HCT116 (cell line): Measurements from ENCODE around the gene DNAJB9. TPM values are rescaled to one million over a fixed set of nuclear protein-coding genes. Genes with fewer than 3 reads are reported as not detected.

Source experiments
- ATAC-seq: fragments of 200-7000 bp; cut with Tn5 transposase; 2 replicates; pipeline ENCODE4 v1.9.1; 2020; ENCODE audit warnings: mild to moderate bottlenecking, moderate library complexity
- BruUV-seq: library from RNA; stranded (reverse); fragments of 400-500 nt; replicated peaks from 2 replicates; lab custom pipeline; 2021; lab: Mats Ljungman, UMichigan
- CTCF ChIA-PET: fragments of 300-600 bp; sonication (Branson Sonifier 250); formaldehyde crosslinking; loops from one replicate; lab custom pipeline; 2021; ENCODE audit warnings: antibody characterized with exemption; lab: Charles Lee
- POLR2A ChIA-PET: fragments of 300-600, 350-600 bp; sonication (Branson Sonifier 250); formaldehyde crosslinking; loops from one replicate; lab custom pipeline; 2021; ENCODE audit warnings: antibody characterized with exemption; lab: Charles Lee
- RAD21 ChIA-PET, 2 experiments: fragments of 300-600 bp; sonication (Branson Sonifier 250); formaldehyde crosslinking; loops; one replicate each; lab custom pipeline; 2023; ENCODE audit warnings: low total read pairs in 2 of 2; ENCODE audit not compliant: uncharacterized antibody in 2 of 2, unreplicated experiment in 2 of 2, low non-redundant PET in 1 of 2; lab: Charles Lee
- DNase-seq: peaks from one replicate; pipeline ENCODE4 v3.0.0-alpha.2; 2010; ENCODE audit warnings: low read depth, low spot score
- H2AFZ ChIP-seq: fragments of 200-600 bp; shearing (Covaris generic), sonication (generic); 2 replicates; pipeline ENCODE4 v1.6.1; 2017; ENCODE audit warnings: low read depth, mixed run types, mixed read lengths, antibody characterized with exemption, low read length; ENCODE audit not compliant: poor library complexity, severe bottlenecking
- H3K27ac ChIP-seq: 2 replicates; pipeline ENCODE4 v1.5.1; 2012; ENCODE audit warnings: low read depth, low read length
- H3K27me3 ChIP-seq: fragments of 200-600 bp; sonication (generic); 2 replicates; pipeline ENCODE4 v1.6.1; 2016; ENCODE audit warnings: mixed run types, low read length, mixed read lengths; ENCODE audit not compliant: insufficient read depth
- H3K36me3 ChIP-seq, 2 experiments: fragments of 200-500 bp in 1 of 2; fragments of 200-600 bp in 1 of 2; sonication (Bioruptor generic) in 1 of 2; sonication (generic) in 1 of 2; 2 replicates each; pipeline versions ENCODE4 v1.5.1 to v1.6.1; 2014 to 2016; ENCODE audit warnings: low read length in 2 of 2, inconsistent platforms in 1 of 2, mixed read lengths in 1 of 2, mixed run types in 1 of 2; ENCODE audit not compliant: insufficient read depth in 2 of 2, control insufficient read depth in 1 of 2
- H3K4me1 ChIP-seq, 2 experiments: fragments of 200-600 bp in 1 of 2; sonication (generic) in 1 of 2; 2 replicates each; pipeline versions ENCODE4 v1.5.1 to v1.6.1; 2012 to 2017; ENCODE audit warnings: low read length in 2 of 2, inconsistent platforms in 1 of 2, mild to moderate bottlenecking in 1 of 2, mixed read lengths in 1 of 2, mixed run types in 1 of 2, moderate library complexity in 1 of 2; ENCODE audit not compliant: insufficient read depth in 2 of 2, control insufficient read depth in 1 of 2
- H3K4me2 ChIP-seq: fragments of 200-600 bp; sonication (generic); 2 replicates; pipeline ENCODE4 v1.6.1; 2017; ENCODE audit warnings: mixed run types, low read length, mixed read lengths
- H3K4me3 ChIP-seq, 2 experiments: fragments of 200-600 bp in 1 of 2; sonication (generic) in 1 of 2; replicated peaks in 1 of 2; 2 replicates each; pipeline ENCODE4 v1.5.1; 2011 to 2016; ENCODE audit warnings: low read length in 2 of 2, control low read depth in 1 of 2, low read depth in 1 of 2, mild to moderate bottlenecking in 1 of 2, mixed read lengths in 1 of 2, mixed run types in 1 of 2
- H3K79me2 ChIP-seq: fragments of 200-600 bp; sonication (generic); 2 replicates; pipeline ENCODE4 v1.6.1; 2017; ENCODE audit warnings: mild to moderate bottlenecking, mixed run types, low read length, moderate library complexity, mixed read lengths; ENCODE audit not compliant: insufficient read depth
- H3K9ac ChIP-seq: fragments of 200-600 bp; sonication (generic); 2 replicates; pipeline ENCODE4 v1.6.1; 2016; ENCODE audit warnings: low read length, mixed read lengths
- H3K9me2 ChIP-seq: fragments of 200-600 bp; sonication (generic), shearing (Covaris generic); 2 replicates; pipeline ENCODE4 v1.6.1; 2017; ENCODE audit warnings: mixed run types, mild to moderate bottlenecking, moderate library complexity; ENCODE audit not compliant: insufficient read depth
- H3K9me3 ChIP-seq, 2 experiments: fragments of 200-500 bp in 1 of 2; fragments of 200-600 bp in 1 of 2; sonication (Bioruptor generic) in 1 of 2; sonication (generic) in 1 of 2; 2 replicates each; pipeline ENCODE4 v1.6.1; 2014 to 2017; ENCODE audit warnings: low read length in 2 of 2, mixed read lengths in 2 of 2, inconsistent platforms in 1 of 2, low read depth in 1 of 2, mild to moderate bottlenecking in 1 of 2, mixed run types in 1 of 2, moderate library complexity in 1 of 2; ENCODE audit not compliant: control insufficient read depth in 1 of 2, insufficient read depth in 1 of 2
- H4K20me1 ChIP-seq: fragments of 200-600 bp; sonication (generic), shearing (Covaris generic); 2 replicates; pipeline ENCODE4 v1.6.1; 2017; ENCODE audit warnings: mixed run types, mild to moderate bottlenecking, moderate library complexity; ENCODE audit not compliant: insufficient read depth
- CEBPB ChIP-seq: IDR thresholded peaks from 2 replicates; pipeline ENCODE4 v1.6.1; 2012; ENCODE audit warnings: low read depth
- EGR1 ChIP-seq: IDR thresholded peaks from 2 replicates; pipeline ENCODE4 v1.6.1; 2012; ENCODE audit warnings: low read depth
- ELF1 ChIP-seq: IDR thresholded peaks from 2 replicates; pipeline ENCODE4 v1.6.1; 2012; ENCODE audit warnings: low read depth, borderline replicate concordance
- JUND ChIP-seq: IDR thresholded peaks from 2 replicates; pipeline ENCODE4 v1.6.1; 2012
- POLR2A ChIP-seq: IDR thresholded peaks from 2 replicates; pipeline ENCODE4 v1.7.0; 2011; ENCODE audit warnings: borderline replicate concordance; ENCODE audit not compliant: insufficient read depth, insufficient read length; ENCODE audit errors: extremely low read depth
- POLR2AphosphoS5 ChIP-seq: IDR thresholded peaks from 2 replicates; pipeline ENCODE4 v1.6.1; 2011; ENCODE audit warnings: mild to moderate bottlenecking, low read depth, low read length, moderate library complexity
- YY1 ChIP-seq: IDR thresholded peaks from 2 replicates; pipeline ENCODE4 v1.6.1; 2011; ENCODE audit warnings: low read length, low read depth, moderate library complexity, mild to moderate bottlenecking; ENCODE audit not compliant: insufficient replicate concordance; ENCODE audit errors: extremely low read depth
- ZFX ChIP-seq: fragments of 450-650 bp; IDR thresholded peaks from 2 replicates; pipeline ENCODE4 v1.6.1; 2017
- ZNF274 ChIP-seq: fragments of 200-500 bp; sonication (Bioruptor generic); IDR thresholded peaks from 2 replicates; pipeline ENCODE4 v1.6.1; 2014; ENCODE audit warnings: mild to moderate bottlenecking, low read depth, low read length, inconsistent platforms
- intact Hi-C: fragments of 100-400 bp; cut with micrococcal nuclease; formaldehyde crosslinking; loops from 2 replicates; pipeline ENCODE4 v1.10.0; 2022
- total RNA-seq: library from RNA; stranded (reverse); gene quantifications from one replicate; pipeline ENCODE4 v1.2.1, GENCODE V29; 2021; ENCODE audit not compliant: unreplicated experiment
- TF ChIP-seq, protein P1 (sequence below): IDR thresholded peaks from 2 replicates; pipeline ENCODE4 v1.6.1; 2012
- TF ChIP-seq, protein P2 (sequence below): IDR thresholded peaks from 2 replicates; pipeline ENCODE4 v1.6.1; 2011; ENCODE audit warnings: mild to moderate bottlenecking, low read length, moderate library complexity; ENCODE audit not compliant: insufficient replicate concordance; ENCODE audit errors: extremely low read depth

Gene DNAJB9
- total RNA-seq, 1 experiment from 2014 or later = 10.1 TPM

DNA sequence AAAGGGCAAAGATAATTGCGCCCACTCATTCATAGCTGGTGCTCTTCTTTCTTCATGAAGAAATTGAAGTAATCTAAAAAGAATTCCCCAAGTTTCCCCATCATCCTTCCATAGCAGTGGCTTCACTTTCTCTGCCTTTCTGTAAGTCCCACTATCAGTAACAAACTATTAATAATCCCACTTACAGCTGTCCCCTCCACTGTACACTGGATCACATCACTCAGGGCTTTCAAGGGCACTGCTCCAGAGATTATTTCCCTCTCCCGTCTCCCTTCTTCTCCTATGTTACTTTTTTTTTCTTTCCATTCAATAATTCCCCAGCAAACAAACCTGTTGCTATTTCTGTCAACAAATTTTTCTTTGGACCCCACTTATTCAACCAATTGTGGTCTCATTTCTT is 16.2 kb downstream of the DNAJB9 start:
- Histone ChIP-seq H3K4me3 (no peak overlapping the region), H4K20me1 (no peaks in the 10 kb centered on the region), H3K9ac (no peak overlapping the region), H3K4me1 (peaks cover 0 to 8% of the 10 kb centered on the region in 2 experiments; a peak in 1 of 4 replicates), H3K27me3 (no peaks in the 10 kb centered on the region), H3K9me2 (no peaks in the 10 kb centered on the region), H2AFZ (no peak overlapping the region), H3K9me3 (no peaks in the 10 kb centered on the region), H3K79me2 (no peaks in the 10 kb centered on the region), H3K4me2 (no peak overlapping the region), H3K36me3 (no peaks in the 10 kb centered on the region), H3K27ac (no peak overlapping the region)
- ATAC-seq (no peak), DNase-seq (no peak)
- CTCF ChIA-PET = no interaction called here
- BruUV-seq = no TSS peak
- RAD21 ChIA-PET = no interaction called here
- POLR2A ChIA-PET = no interaction called here
- TF ChIP-seq, protein P1, sequence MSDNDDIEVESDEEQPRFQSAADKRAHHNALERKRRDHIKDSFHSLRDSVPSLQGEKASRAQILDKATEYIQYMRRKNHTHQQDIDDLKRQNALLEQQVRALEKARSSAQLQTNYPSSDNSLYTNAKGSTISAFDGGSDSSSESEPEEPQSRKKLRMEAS = no peak
- no peak for TF ChIP-seq ZFX
- TF ChIP-seq POLR2A = no peak
- no peak for TF ChIP-seq EGR1
- TF ChIP-seq JUND = no peak
- TF ChIP-seq, protein P2, sequence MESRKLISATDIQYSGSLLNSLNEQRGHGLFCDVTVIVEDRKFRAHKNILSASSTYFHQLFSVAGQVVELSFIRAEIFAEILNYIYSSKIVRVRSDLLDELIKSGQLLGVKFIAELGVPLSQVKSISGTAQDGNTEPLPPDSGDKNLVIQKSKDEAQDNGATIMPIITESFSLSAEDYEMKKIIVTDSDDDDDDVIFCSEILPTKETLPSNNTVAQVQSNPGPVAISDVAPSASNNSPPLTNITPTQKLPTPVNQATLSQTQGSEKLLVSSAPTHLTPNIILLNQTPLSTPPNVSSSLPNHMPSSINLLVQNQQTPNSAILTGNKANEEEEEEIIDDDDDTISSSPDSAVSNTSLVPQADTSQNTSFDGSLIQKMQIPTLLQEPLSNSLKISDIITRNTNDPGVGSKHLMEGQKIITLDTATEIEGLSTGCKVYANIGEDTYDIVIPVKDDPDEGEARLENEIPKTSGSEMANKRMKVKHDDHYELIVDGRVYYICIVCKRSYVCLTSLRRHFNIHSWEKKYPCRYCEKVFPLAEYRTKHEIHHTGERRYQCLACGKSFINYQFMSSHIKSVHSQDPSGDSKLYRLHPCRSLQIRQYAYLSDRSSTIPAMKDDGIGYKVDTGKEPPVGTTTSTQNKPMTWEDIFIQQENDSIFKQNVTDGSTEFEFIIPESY = no peak
- TF ChIP-seq ZNF274 = no peak
- TF ChIP-seq POLR2AphosphoS5 = no peak
- TF ChIP-seq YY1 = no peak
- TF ChIP-seq ELF1 = no peak
- TF ChIP-seq CEBPB = no peak
- intact Hi-C loops = no loop called here
